ENCODE data around the gene ZNF91. TPM values are rescaled to one million over a fixed set of nuclear protein-coding genes. Genes with fewer than 3 reads are reported as not detected.

Gene ZNF91
- polyA plus RNA-seq, 1 donor (not counting 4 experiments of a cell fraction or from before 2014, with no cell fraction given) = 14.1 TPM

GRCh38 chr19:23343434-23344010, 51.7 kb downstream of the ZNF91 start:
- FAIRE-seq = no peak
- Histone ChIP-seq H3K9me3 (ENCODE audit: control insufficient read depth, low read depth, low read length) (peaks cover 38% of the 10 kb centered on the region), H4K20me1 (ENCODE audit: control insufficient read depth, extremely low read depth, insufficient read depth, low read length) (no peaks in the 10 kb centered on the region), H3K4me1 (ENCODE audit: control insufficient read depth, extremely low read depth, insufficient read depth, low read length) (no peaks in the 10 kb centered on the region), H3K27ac (ENCODE audit: control insufficient read depth, insufficient read depth, low read length) (no peak overlapping the region), H3K9me1 (ENCODE audit: control insufficient read depth, extremely low read depth, insufficient read depth, low read length) (no peaks in the 10 kb centered on the region), H3K27me3 (ENCODE audit: control insufficient read depth, extremely low read depth, insufficient read depth, low read length) (no peaks in the 10 kb centered on the region), H2AFZ (ENCODE audit: control insufficient read depth, low read length) (no peak overlapping the region), H3K36me3 (ENCODE audit: control insufficient read depth in 2 of 2, extremely low read depth in 1 of 2, insufficient read depth in 2 of 2, low read length in 2 of 2) (peaks cover 0 to 5% of the 10 kb centered on the region in 2 experiments), H3K79me2 (ENCODE audit: control insufficient read depth, insufficient read depth, low read length) (peaks cover 54% of the 10 kb centered on the region), H3K9ac (ENCODE audit: control insufficient read depth, extremely low read depth, insufficient read depth, low read length) (no peak overlapping the region), H3K4me2 (ENCODE audit: control insufficient read depth, extremely low read depth, insufficient read depth, low read depth, low read length) (no peak overlapping the region), H3K4me3 (ENCODE audit: control insufficient read depth in 2 of 3, extremely low read depth in 1 of 3, insufficient read depth in 2 of 3, low read depth in 1 of 3, low read length in 3 of 3) (no peak overlapping the region)
- no peak for TF ChIP-seq EZH2 (IDR thresholded peaks at IDR 0.05; ENCODE audit: low read length)
- DNase-seq (ENCODE audit: low read depth, low spot score) = no peak
- dilution Hi-C loops (cut with MboI; ENCODE audit: extremely low pct_ligation_motif_present, low sequenced_read_pairs) = no loop called here

GRCh38 chr19:23328211-23328610, 67.1 kb downstream of the ZNF91 start:
- no peak for TF ChIP-seq EZH2 (IDR thresholded peaks at IDR 0.05; ENCODE audit: low read length)
- TF ChIP-seq, protein P1, sequence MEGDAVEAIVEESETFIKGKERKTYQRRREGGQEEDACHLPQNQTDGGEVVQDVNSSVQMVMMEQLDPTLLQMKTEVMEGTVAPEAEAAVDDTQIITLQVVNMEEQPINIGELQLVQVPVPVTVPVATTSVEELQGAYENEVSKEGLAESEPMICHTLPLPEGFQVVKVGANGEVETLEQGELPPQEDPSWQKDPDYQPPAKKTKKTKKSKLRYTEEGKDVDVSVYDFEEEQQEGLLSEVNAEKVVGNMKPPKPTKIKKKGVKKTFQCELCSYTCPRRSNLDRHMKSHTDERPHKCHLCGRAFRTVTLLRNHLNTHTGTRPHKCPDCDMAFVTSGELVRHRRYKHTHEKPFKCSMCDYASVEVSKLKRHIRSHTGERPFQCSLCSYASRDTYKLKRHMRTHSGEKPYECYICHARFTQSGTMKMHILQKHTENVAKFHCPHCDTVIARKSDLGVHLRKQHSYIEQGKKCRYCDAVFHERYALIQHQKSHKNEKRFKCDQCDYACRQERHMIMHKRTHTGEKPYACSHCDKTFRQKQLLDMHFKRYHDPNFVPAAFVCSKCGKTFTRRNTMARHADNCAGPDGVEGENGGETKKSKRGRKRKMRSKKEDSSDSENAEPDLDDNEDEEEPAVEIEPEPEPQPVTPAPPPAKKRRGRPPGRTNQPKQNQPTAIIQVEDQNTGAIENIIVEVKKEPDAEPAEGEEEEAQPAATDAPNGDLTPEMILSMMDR (optimal IDR thresholded peaks at IDR 0.05 in 1 of 3, IDR thresholded peaks at IDR 0.05 in 1 of 3, conservative IDR thresholded peaks at IDR 0.05 in 1 of 3; ENCODE audit: extremely low read depth in 1 of 3, insufficient read depth in 2 of 3, low read length in 3 of 3) = no peak
- H4K20me1 ChIP-seq (ENCODE audit: control insufficient read depth, extremely low read depth, insufficient read depth, low read length) = no peaks in the 10 kb centered on the region
- H3K4me1 ChIP-seq (ENCODE audit: control insufficient read depth, extremely low read depth, insufficient read depth, low read length) = no peaks in the 10 kb centered on the region
- H3K4me3 ChIP-seq (ENCODE audit: control insufficient read depth in 2 of 3, extremely low read depth in 1 of 3, insufficient read depth in 2 of 3, low read depth in 1 of 3, low read length in 3 of 3) = no peak overlapping the region
- no peak overlapping the region for H3K9ac ChIP-seq (ENCODE audit: control insufficient read depth, extremely low read depth, insufficient read depth, low read length)
- no peak overlapping the region for H3K27ac ChIP-seq (ENCODE audit: control insufficient read depth, insufficient read depth, low read length)
- FAIRE-seq (no peak), DNase-seq (ENCODE audit: low read depth, low spot score) (no peak)
- peaks cover 4% of the 10 kb centered on the region for H3K9me3 ChIP-seq (ENCODE audit: control insufficient read depth, low read depth, low read length)
- H3K9me1 ChIP-seq (ENCODE audit: control insufficient read depth, extremely low read depth, insufficient read depth, low read length) = no peaks in the 10 kb centered on the region
- no peaks in the 10 kb centered on the region for H3K79me2 ChIP-seq (ENCODE audit: control insufficient read depth, insufficient read depth, low read length)
- H3K27me3 ChIP-seq (ENCODE audit: control insufficient read depth, extremely low read depth, insufficient read depth, low read length) = no peaks in the 10 kb centered on the region
- H2AFZ ChIP-seq (ENCODE audit: control insufficient read depth, low read length) = no peak overlapping the region
- dilution Hi-C loops (cut with MboI; ENCODE audit: extremely low pct_ligation_motif_present, low sequenced_read_pairs) = no loop called here
- H3K4me2 ChIP-seq (ENCODE audit: control insufficient read depth, extremely low read depth, insufficient read depth, low read depth, low read length) = no peak overlapping the region
- peaks cover 1 to 4% of the 10 kb centered on the region in 2 experiments for H3K36me3 ChIP-seq (ENCODE audit: control insufficient read depth in 2 of 2, extremely low read depth in 1 of 2, insufficient read depth in 2 of 2, low read length in 2 of 2)
